ENCODE results near the gene STRN.
"Not testable (repeated sequence)": the region's sequence is repeated elsewhere in the genome, so short reads cannot be mapped to it uniquely, and the experiment has no call there.

The STRN gene

DNA sequence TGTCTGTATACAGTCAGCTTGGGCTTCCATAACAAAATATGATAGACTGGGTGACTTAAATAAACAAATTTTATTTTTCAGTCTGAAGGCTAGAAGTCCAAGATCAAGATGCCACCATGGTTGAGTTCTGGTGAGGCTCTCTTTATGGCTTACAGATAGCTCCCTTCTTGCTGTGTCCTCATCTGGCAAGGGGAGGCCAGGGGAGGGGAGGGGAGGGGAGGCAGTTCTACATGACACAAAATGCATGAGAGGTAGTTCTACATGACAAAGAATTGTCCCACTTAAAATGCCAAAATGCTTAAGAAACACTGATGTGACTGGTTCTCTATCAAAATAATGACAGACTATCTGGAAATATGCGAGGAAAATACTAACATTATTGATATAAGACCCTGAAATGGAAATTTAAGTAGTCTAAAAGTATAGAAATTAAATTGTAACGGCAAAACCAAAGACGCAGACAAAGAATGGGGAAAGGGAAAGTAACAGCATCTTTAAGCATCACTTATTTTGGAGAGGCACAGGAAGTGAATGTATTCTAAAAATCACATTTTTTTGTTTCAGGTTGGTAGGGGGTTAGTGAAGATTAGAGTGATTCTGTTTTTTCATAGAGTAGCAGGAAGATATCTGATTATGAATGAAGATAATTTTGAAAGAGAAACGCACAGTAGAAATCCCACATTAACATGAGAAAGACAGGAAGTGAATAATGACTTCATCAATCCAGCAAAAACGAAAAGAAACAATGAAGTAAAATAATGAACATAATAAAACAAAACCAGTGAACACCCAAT lies 131.4 kb downstream of the STRN start:
- no peak for DNase-seq (ENCODE audit: low spot score)

DNA sequence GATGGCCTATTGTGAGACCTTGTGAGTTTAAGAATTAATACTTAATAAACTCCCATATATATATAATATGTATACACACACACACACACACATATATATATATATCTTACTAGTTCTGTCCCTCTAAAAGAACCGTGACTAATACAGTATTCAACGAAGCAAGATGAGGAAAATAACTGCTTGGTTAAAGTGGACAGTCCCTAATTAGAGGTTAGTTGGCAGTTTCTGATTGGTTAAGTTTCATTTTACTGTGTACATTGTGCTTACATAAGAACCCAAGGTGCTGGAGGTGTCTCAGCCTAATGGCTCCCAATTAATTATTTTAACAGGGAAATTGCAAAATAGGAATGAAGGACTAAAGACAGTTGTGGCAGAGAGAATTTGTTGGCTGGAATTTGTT lies 132.1 kb downstream of the STRN start:
- DNase-seq (ENCODE audit: low spot score), result no peak

DNA sequence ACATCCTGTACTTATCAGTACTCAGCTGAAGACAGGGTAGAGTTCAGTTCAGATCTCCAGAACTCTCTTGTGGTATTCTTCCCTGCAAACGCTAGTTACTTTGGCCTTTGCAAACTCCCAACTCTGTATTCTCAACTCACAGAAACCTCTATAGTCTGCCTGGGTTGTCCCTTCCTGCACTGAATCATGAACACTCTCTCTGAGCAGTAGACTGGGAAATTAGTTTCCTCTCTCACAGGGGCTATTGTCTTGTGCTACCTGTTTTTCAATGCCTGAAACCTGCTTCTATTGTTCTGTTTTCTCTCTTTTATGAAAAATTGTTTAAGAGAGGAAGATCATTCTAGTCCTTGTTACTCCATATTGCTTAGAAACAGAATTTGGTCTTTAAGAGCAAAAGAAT lies 135.2 kb downstream of the STRN start:
- DNase-seq (ENCODE audit: low spot score), result no peak

DNA sequence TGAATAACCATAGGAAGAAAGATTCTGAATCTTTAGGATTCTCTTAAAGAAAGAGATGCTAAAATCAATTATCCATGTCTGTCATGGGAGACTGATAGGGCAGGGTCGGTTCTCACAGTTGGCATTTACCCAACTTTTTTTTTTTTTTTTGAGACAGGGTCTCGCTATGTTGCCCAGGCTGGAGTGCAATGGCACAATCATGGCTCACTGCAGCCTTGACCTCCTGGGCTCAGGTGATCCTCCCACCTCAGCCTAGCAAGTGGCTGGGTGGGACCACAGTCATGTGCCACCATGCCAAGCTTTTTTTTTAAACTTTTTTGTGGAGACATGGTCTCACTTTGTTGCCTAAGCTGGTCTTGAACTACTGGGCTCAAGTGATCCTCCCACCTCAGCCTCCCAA lies 141.7 kb downstream of the STRN start:
- DNase-seq (ENCODE audit: low spot score), result not testable (repeated sequence)

DNA sequence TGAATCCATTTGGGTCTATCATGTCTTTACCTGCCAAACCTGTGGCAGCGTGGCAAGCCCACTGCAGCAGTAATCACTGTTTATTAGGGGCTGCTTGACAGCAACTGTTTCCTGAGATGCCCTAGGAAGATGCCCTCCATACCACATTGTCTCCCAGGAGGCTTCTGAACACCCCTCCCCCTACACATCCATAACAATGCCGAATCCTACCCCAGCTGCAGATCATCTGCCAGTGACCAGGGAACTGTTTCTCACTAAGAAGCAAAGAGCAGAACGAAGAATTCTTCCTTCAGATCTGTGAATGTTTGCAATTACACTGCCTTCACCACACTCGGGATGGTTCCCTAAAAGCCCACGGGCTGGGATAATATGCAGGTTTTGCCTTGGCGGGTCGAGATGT lies 142.1 kb downstream of the STRN start:
- no peak for DNase-seq (ENCODE audit: low spot score)

DNA sequence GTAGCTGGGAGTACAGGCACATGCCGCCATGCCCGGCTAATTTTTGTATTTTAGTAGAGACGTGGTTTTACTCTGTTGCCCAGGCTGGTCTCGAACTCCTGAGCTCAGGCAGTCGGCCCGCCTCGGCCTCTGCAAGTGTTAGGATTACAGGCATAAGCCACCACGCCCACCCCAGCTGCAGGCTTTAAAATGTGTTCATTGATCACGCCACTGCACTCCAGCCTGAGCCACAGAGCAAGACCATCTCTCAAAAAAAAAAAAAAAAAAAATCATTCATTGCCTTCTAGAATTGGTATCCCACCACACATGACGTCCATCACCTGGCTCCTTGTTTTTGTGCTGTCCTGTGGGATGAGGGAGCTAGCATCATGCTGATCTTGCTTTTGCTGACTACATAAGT lies 142.5 kb downstream of the STRN start:
- DNase-seq (ENCODE audit: low spot score), result no peak

DNA sequence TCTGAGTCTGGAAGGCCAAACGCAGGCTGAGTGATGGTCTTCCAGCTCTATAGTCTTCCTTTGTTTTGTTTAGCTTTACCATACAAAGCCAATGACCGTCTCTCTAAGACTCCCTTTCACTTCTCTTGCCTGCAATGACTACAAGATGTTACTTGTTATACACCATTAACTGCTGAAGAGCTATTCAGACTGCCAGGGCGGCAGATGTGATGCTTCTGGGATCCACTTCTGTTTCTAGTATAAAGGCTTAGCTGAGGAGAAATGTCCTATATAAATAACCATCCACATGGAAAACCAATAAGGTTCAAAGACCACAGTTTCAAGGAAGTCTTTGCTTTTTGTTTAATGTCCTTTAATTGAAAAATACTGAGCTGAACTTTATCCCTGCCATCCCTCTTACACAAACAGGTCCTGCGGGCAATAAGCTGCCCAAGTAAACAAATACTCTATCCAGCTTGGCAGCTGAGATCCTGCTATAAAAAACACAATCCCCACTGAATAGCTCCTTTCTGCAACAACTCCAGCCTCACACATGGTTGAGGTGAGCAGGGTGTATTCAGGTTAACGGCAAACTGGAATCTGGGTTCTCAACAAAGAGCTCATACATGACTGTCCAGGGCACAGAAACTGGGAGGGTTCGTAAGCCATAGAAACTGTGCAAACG lies 145.3 kb downstream of the STRN start:
- DNase-seq (ENCODE audit: low spot score), result no peak

DNA sequence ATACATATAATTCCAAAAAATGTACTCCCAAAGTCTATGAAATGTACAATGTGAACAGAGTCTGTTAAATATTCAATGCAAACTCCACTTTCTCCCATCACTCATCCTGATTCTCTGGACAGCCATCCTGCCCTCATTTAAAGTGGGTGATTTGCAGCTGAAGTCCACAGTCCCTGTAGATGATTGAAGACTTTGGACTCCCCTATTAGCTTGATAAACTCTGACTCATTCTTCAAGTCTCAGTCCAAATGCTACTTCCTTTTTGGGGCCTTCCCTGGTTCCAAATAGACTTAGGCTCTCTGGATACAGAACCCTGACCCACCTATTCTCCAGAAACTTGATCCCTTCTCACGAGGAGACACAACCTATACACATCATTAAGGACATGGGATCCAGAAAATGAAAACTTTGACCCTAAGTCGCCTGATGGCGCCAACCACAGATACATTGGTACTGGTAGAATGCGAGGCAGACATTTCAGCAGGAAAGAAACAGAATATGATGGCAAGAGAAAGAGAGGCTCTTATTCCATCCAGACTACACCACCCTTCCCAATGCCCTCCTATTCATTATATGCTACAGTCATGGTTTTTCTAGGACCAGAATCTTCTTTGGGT lies 147.1 kb downstream of the STRN start:
- DNase-seq (ENCODE audit: low spot score), result no peak

DNA sequence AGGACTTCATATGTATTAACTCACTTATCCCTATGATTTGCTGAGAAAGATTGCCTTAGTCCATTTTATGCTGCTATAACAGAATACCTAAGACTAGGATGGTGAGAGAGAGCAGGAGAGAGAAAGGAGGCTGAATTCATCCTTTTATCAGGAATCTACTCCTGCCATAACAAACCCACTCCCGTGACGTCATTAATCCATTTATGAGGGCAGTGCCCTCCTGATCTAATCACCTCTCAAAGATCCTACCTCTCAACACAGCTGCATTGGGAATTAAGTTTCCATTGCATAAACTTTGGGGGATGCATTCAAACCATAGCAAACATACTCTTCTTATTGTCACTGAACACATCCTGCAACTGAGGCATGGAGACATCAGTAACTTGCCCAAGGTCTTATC lies 147.8 kb downstream of the STRN start:
- DNase-seq (ENCODE audit: low spot score), result no peak

DNA sequence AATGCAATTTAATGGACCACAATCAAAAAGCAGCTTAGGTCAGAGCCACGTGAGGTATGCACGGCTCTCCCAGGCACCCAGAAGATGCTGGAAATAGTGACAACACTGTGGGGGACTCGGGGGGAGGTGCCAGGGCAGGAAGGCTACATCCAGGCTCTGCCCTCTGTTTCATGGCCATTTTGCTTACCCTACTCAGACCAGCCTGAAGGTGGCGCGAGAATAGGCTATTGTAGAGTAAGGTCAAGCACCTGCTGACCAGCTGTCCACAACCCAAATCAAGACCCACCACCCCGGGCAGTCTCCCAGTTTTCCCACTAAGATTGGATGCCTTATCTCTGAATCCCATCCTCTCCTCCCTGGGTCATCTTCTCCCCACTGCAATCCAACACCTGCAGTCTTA lies 154.1 kb downstream of the STRN start:
- peak; percentile 7 for DNase-seq (ENCODE audit: low spot score)

DNA sequence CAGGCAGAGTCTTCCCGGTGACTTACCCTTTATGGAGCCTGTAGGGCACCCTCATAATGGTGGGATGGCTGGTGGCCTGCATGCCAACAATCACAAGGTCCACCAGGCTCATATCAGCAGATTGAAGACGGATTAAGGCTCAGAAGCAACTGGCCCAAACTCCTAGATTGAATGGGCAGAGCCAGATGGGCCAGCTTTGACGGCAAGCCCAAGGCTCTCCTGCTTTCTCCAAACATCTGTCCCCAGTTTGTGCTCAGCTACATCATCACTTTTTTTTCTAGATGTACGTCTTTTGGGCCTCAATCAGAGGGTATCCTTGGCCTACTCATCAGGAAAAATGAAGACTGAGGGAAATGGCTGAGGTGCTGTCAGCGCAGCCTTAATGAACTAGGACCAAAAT lies 155.3 kb downstream of the STRN start:
- DNase-seq (ENCODE audit: low spot score), result no peak

DNA sequence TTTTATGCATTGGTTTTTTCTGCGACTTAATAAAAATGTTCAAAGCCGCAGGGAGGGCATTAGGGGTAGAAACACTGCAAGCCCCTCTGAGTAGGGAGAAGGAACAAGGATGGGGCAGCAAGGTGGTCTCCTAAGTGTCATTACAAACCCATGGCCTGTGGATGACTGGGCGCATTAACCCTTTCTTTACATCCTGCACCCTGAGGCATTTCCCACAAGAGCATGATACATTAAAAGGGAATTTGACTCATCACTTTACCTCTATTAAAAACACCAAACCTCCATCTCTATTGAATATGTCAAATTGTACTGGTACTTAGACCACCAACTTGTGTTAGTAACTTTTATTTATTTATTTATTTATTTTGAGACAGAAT lies 157.3 kb downstream of the STRN start:
- DNase-seq (ENCODE audit: low spot score), result no peak

DNA sequence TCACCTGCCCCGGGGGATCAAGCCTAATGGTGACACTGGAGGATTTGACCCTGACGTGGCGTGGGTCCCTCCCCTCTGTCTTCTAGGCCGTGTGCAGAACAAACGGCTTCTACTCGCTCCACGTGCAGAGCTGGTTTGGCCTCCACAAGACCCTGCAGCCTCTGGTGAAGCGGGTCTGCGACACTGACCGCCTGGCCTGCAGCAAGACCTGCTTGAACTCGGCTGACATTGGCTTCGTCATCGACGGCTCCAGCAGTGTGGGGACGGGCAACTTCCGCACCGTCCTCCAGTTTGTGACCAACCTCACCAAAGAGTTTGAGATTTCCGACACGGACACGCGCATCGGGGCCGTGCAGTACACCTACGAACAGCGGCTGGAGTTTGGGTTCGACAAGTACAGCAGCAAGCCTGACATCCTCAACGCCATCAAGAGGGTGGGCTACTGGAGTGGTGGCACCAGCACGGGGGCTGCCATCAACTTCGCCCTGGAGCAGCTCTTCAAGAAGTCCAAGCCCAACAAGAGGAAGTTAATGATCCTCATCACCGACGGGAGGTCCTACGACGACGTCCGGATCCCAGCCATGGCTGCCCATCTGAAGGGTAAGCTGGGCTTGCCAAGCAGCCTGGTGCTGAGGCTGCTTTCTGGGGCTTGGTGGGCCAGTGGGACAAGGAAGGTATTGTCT lies 157.8 kb downstream of the STRN start:
- no peak for DNase-seq (ENCODE audit: low spot score)

DNA sequence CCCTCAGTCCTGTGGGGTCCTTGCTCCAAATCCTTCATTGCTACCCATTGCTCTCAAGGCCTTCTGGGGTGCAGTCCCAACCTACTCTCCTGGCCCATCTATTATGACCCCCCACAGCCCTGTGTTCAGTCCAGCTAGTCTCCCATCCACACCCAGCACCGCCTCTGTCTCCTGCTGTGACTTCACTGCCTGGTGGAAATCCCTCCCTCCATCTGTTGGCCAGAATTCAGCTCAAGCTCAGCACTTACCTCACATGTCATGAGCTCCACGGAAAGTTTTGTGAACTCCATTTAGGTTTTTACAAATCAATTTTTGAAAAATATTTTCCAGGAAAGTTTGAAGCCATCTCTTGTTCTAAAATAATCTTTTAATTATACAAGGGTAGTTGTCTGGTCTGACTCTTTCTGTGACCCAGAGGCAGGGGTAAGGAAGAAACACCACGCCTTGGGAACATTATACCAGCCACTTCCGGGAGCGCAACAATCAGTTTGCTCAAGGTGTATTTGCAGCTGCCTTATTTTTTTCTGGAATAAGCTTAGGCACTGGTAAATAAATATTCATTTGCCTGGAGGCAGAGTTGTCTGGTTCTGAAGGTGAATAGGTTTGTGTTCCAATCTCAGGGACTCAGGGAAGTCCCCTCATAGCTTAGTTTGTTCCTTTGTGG lies 159.0 kb downstream of the STRN start:
- no peak for DNase-seq (ENCODE audit: low spot score)

DNA sequence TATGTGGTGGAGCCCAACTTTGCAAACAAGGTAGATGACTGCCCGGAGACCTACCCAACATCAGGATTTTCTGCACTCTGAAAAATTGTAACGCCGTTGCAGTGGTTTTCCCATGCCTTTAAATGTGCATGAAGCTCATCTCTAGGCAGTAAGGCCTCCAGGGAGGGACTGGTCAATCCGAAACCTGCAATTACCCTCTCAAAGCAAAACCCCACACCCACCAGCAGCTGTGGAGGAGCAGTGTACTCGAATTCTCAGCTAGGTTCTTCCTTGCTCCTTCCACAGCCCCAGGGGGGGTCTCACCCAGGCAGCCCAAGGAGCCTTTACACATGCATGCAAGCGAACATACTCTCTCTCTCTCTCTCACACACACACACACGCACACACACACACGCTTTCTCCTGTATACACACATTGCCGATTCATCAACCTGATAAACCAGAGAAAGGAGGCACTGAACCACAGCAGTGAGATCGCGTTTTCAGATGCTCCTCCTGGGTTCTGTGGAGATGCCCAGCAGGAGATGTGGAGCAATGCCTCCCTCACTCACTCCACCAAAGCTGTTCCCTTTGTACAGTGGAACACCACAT lies 160.6 kb downstream of the STRN start:
- no peak for DNase-seq (ENCODE audit: low spot score)

DNA sequence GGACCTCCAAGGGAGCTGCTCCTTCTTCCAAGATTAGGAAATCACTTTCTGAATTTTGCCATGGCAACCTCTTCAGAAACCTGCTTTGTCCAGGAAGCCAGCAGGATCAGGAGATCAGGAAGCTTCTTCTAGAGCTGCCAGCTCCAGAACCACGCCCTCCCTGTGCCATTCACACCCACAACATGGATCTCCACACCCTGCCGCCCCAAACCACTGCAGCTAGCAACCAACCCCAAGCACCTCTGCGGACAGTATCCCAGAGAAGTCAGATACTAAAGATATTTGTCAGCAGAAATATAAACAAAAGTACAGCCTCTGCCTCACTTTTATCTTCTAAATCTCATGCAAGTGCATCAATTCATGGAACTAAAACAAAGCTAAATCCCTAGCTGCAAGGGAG lies 163.4 kb downstream of the STRN start:
- DNase-seq (ENCODE audit: low spot score), result no peak

DNA sequence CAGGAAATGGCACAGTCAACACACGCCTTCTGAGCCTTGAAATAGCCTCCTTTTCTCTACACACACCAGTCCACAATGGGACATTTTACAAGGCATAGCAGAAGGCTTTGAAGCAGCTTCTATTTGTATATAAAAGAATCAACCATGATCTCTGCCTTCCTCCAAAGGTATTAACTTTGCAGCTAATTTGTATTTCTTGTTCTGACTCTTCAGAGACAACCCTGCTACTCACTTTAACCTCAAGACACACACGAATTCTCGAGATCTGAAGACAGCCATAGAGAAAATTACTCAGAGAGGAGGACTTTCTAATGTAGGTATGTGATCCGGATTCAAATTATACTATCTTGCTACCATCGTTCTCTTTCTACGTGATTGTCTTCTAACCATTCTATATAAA lies 165.2 kb downstream of the STRN start:
- no peak for DNase-seq (ENCODE audit: low spot score)

DNA sequence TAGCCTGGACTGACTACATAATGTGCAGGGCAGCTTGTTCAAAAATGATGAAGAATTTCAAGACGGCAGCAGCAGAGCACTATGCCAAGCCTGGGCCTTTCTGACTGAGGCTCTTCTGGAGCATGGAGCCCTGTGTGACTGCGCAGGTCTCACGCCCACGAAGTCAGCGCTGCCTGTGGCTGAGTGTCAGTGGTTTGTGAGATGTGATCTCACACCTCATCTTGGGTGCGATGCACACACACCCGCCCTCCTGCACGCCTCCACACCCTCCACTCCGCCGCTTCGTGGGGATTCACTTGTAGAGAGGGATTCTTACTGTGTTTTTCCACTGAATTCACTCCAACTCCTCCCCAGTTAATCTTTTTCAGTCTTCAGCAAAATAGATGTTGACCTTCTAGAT lies 166.0 kb downstream of the STRN start:
- DNase-seq (ENCODE audit: low spot score), result no peak

DNA sequence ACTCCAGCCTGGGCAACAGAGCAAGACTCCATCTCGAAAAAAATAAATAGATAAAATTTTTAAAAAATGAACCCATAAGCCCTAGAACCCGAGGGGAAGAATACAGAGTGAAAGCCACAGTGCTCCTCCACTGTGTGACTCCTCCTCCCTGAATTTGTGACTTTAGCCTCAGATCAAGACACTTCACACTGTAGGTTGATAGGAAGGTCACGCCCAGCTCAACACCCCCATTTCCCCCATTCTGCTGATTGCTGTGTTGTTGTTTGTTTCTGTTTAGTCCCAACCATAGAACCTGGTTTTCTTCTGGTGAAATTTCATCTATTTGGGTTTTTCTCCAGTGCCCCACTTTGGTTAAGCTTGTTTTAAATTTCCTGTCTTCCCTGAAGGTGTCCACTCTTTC lies 167.6 kb downstream of the STRN start:
- DNase-seq (ENCODE audit: low spot score), result no peak

DNA sequence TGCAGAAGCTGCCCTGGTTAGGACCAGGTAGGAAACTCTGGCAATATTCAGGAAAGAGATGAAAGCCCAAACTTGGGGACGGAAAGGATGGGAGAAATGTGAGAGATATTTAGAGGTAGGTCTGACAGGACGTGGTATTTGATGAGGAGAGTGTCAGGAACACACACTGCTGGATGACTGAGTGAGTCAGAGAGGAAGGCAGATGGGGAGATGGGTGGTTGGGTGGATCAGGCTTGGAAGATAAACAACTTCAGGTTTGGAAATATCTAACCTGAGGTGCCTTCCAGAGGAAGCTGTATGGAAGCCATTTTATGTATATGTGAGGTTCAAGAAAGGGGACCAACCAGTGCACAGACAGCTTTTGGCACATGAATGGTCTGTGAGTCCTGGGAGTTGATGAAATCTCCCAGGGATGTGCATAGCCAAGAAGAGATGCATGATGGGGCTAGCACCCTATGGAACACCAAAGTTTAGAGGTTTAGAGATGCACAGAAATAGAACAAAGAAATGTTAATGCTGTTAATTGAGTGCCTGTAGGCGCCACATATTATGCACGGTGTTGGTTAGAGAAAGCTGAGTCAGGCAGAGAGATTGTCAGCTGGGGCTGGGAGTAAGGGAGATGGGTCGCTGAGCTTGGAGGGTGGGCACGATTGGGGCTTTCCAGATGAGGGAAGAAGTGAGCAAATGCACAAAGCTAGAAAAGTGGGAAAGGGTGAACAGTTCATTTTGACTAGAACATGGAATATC lies 168.8 kb downstream of the STRN start:
- no peak for DNase-seq (ENCODE audit: low spot score)
